Nephron progenitor cell (in vitro differentiated cells): Measurements from ENCODE around the gene PCNT.

Experiments used
- DNase-seq: peaks from one replicate; pipeline ENCODE4 v3.0.0; 2021
- H3K27ac Mint-ChIP-seq: 2 replicates; pipeline ENCODE4 v1.8.0; 2021; ENCODE audit warnings: mild to moderate bottlenecking, moderate library complexity, mixed read lengths
- H3K27me3 Mint-ChIP-seq: 2 replicates; pipeline ENCODE4 v1.8.0; 2021; ENCODE audit warnings: mild to moderate bottlenecking, low read depth, mixed read lengths; ENCODE audit not compliant: poor library complexity
- H3K36me3 Mint-ChIP-seq: 2 replicates; pipeline ENCODE4 v1.8.0; 2021; ENCODE audit warnings: low read depth, mixed read lengths
- H3K4me1 Mint-ChIP-seq: 2 replicates; pipeline ENCODE4 v1.8.0; 2021; ENCODE audit warnings: mixed read lengths
- H3K4me3 Mint-ChIP-seq: 2 replicates; pipeline ENCODE4 v1.8.0; 2021; ENCODE audit warnings: mild to moderate bottlenecking, moderate library complexity, mixed read lengths
- H3K9me3 Mint-ChIP-seq: 2 replicates; pipeline ENCODE4 v1.8.0; 2021; ENCODE audit warnings: mild to moderate bottlenecking, moderate library complexity, mixed read lengths
- TF ChIP-seq, protein P1 (sequence below): fragments of 200-600 bp; sonication (generic); IDR thresholded peaks from 2 replicates; pipeline ENCODE4 v1.5.0; 2021; ENCODE audit warnings: antibody characterized with exemption

PCNT gene

DNA sequence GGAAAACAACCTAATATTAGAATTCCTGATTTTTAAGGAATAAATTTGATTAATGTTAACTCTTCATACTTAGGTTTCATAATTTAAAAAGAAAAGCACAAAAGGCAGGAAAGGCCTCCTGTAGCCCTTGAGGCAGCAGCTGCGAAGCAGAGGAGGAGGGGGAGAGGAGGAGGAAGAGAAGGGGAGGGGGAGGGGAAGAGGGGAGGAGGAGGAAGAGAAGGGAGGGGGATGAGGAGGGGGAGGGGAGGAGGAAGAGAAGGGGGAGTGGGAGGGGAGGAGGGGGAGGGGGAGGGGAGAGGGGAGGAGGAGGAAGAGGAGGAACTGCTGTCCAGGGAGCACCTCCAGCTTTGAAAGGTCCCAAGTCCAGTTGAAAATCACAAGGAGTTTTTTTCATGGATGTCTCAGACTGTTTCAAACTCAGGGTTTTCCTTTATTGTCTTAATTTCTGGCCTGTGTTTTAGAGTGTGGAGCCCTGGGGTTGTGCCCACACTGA is 99.6 kb downstream of the PCNT start:
- Mint-ChIP-seq H3K27me3 (no peaks in the 10 kb centered on the region), H3K36me3 (peaks cover 35% of the 10 kb centered on the region), H3K4me1 (peaks cover 10% of the 10 kb centered on the region), H3K4me3 (no peak overlapping the region), H3K9me3 (no peaks in the 10 kb centered on the region), H3K27ac (no peak overlapping the region)
- no peak for DNase-seq
- TF ChIP-seq, protein P1, sequence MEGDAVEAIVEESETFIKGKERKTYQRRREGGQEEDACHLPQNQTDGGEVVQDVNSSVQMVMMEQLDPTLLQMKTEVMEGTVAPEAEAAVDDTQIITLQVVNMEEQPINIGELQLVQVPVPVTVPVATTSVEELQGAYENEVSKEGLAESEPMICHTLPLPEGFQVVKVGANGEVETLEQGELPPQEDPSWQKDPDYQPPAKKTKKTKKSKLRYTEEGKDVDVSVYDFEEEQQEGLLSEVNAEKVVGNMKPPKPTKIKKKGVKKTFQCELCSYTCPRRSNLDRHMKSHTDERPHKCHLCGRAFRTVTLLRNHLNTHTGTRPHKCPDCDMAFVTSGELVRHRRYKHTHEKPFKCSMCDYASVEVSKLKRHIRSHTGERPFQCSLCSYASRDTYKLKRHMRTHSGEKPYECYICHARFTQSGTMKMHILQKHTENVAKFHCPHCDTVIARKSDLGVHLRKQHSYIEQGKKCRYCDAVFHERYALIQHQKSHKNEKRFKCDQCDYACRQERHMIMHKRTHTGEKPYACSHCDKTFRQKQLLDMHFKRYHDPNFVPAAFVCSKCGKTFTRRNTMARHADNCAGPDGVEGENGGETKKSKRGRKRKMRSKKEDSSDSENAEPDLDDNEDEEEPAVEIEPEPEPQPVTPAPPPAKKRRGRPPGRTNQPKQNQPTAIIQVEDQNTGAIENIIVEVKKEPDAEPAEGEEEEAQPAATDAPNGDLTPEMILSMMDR = no peak

DNA sequence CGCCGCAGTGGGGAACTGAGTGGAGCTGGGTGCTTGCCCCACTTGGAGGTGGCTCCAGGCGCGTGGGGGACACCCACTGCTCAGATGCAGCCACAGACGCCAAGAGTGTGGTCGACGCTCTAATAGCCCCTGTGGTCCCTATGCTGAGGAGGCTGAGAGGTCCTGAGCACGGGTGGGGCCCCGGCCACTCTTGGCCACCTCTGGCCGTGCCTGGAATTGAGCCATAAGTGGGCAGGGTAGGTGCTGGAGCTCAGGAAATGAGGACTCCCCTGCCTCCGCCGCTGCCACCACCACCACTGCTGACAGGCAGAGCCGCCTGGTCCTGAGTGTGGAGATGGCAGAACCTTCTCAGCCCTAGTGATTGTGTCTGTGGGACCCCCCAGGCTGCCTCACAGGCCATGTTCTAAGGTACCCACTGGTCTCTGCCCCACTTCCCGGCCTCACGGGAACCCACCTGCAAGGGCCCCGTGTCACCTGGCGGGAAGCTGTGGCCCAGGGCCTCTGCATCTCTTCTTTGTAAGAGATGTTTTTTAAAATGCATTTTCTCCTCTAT is 100.2 kb downstream of the PCNT start:
- Mint-ChIP-seq H3K4me3 (no peak overlapping the region), H3K27ac (no peak overlapping the region), H3K9me3 (no peaks in the 10 kb centered on the region), H3K4me1 (peaks cover 10% of the 10 kb centered on the region), H3K27me3 (no peaks in the 10 kb centered on the region), H3K36me3 (peaks cover 30% of the 10 kb centered on the region)
- no peak for DNase-seq
- TF ChIP-seq, protein P1 = no peak

DNA sequence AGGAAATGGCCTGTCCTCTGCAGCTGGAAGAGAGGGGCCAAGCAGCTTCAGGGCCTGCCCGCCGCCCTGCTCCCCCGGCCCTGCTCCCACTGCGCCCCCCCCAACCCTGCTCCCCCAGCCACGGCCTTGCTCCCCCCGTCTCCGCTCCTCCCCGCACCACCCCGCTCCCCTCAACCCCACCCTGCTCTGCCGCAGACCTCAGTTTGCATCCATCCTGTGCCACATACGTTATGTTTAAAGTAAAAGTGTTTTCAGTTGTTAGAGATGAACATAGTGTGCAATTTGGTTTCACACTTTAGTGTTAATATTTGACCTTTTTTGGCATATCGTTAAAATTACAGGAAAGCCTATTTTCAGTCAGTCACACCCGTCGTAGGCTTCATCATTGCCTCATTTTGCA is 100.7 kb downstream of the PCNT start:
- H3K4me1 Mint-ChIP-seq = peaks cover 10% of the 10 kb centered on the region

DNA sequence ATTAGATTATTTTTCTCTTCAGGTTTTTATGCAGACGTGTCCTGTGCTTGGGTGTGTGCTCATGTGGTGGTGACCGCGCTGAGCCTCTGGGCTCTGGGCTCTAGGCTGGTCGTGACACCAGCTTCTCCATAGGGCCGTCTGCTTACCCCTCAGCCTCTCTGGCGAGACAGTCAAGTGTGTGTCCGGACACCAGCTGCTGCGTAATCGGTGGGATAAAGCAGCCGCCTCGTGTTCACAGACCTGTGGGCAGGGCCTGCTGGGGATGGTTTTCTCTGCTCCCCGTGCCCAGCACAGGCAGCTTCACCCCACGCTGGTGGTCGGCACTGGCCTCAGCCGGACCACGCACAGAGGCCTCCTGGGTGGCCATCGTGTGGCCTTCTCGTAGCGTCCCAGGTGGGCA is 101.1 kb downstream of the PCNT start:
- H3K9me3 Mint-ChIP-seq = no peaks in the 10 kb centered on the region
- TF ChIP-seq, protein P1 = no peak
- DNase-seq = no peak
- H3K4me1 Mint-ChIP-seq = peaks cover 10% of the 10 kb centered on the region
- no peak overlapping the region for H3K4me3 Mint-ChIP-seq
- H3K27me3 Mint-ChIP-seq = no peaks in the 10 kb centered on the region
- H3K27ac Mint-ChIP-seq = no peak overlapping the region
- H3K36me3 Mint-ChIP-seq = peaks cover 26% of the 10 kb centered on the region

More for the DNA sequence above, 100.7 kb downstream of the PCNT start:
- H3K27ac Mint-ChIP-seq = no peak overlapping the region
- H3K9me3 Mint-ChIP-seq = no peaks in the 10 kb centered on the region
- no peak for DNase-seq
- TF ChIP-seq, protein P1 = no peak
- no peaks in the 10 kb centered on the region for H3K27me3 Mint-ChIP-seq
- peaks cover 26% of the 10 kb centered on the region for H3K36me3 Mint-ChIP-seq
- no peak overlapping the region for H3K4me3 Mint-ChIP-seq

DNA sequence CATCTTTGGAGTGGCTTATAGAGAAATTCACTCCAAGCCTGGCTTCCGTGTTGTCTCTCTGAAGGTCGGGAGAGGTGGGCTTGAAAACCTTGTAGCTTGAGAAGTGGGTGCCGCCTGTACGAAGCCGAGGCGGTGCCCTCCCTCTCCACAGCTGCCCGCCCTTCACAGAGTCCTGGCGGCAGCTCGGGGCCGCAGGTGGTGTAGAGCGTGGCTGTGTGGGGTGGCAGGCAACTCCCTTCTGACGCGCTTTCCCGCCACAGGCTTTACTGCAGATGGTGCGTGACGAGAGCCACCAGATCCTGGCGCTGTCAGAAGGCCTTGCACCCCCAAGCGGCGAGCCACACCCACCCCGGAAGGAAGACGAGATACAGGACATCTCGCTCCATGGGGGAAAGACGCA is 101.6 kb downstream of the PCNT start:
- H3K4me1 Mint-ChIP-seq = peaks cover 10% of the 10 kb centered on the region
- H3K27me3 Mint-ChIP-seq = no peaks in the 10 kb centered on the region
- no peaks in the 10 kb centered on the region for H3K9me3 Mint-ChIP-seq
- DNase-seq = no peak
- TF ChIP-seq, protein P1 = no peak
- H3K36me3 Mint-ChIP-seq = peaks cover 24% of the 10 kb centered on the region
- H3K27ac Mint-ChIP-seq = no peak overlapping the region
- H3K4me3 Mint-ChIP-seq = no peak overlapping the region
